PC-3 (cell line): ENCODE measurements around the gene DISC1. TPM values are rescaled to one million over a fixed set of nuclear protein-coding genes. Genes with fewer than 3 reads are reported as not detected.

ENCODE experiments used
- ATAC-seq: fragments of 200-7000 bp; cut with Tn5 transposase; 2 replicates; pipeline ENCODE4 v1.9.1; 2020; ENCODE audit warnings: mild to moderate bottlenecking, moderate library complexity
- BruUV-seq: library from RNA; stranded (reverse); fragments of 400-500 nt; replicated peaks from 2 replicates; lab custom pipeline; 2021; lab: Mats Ljungman, UMichigan
- CTCF ChIA-PET: fragments of 300-600 bp; sonication (Branson Sonifier 250); formaldehyde crosslinking; loops from one replicate; lab custom pipeline; 2022; ENCODE audit warnings: antibody characterized with exemption; lab: Charles Lee
- POLR2A ChIA-PET: fragments of 300-600 bp; sonication (Branson Sonifier 250); formaldehyde crosslinking; loops from one replicate; lab custom pipeline; 2022; ENCODE audit warnings: antibody characterized with exemption; ENCODE audit not compliant: unreplicated experiment; lab: Charles Lee
- DNase-seq: peaks from one replicate; pipeline ENCODE4 v3.0.0-alpha.2; 2015
- H2AFZ ChIP-seq: fragments of 300-600 bp; sonication (generic); 2 replicates; pipeline ENCODE4 v1.6.0; 2016; ENCODE audit warnings: antibody characterized with exemption, low read length
- H3F3A ChIP-seq: fragments of 300-600 bp; sonication (generic); one replicate; pipeline ENCODE4 v1.6.0; 2017; ENCODE audit warnings: antibody characterized with exemption, low read length, control low read depth, mild to moderate bottlenecking; ENCODE audit not compliant: unreplicated experiment
- H3K27ac ChIP-seq: fragments of 300-600 bp; sonication (generic); 2 replicates; pipeline ENCODE4 v1.5.1; 2016; ENCODE audit warnings: mild to moderate bottlenecking, low read length
- H3K27me3 ChIP-seq: fragments of 300-600 bp; sonication (generic); 2 replicates; pipeline ENCODE4 v1.6.1; 2016; ENCODE audit warnings: low read length, mixed read lengths
- H3K36me3 ChIP-seq: fragments of 300-600 bp; sonication (generic); 2 replicates; pipeline ENCODE4 v1.6.1; 2016; ENCODE audit warnings: low read depth, mixed run types, low read length, mixed read lengths
- H3K4me1 ChIP-seq: fragments of 300-600 bp; sonication (generic); 2 replicates; pipeline ENCODE4 v1.5.1; 2016; ENCODE audit warnings: low read length; ENCODE audit not compliant: insufficient read depth
- H3K4me2 ChIP-seq: fragments of 300-600 bp; sonication (generic); 2 replicates; pipeline ENCODE4 v1.6.0; 2016; ENCODE audit warnings: low read length
- H3K4me3 ChIP-seq: fragments of 300-600 bp; sonication (generic); 2 replicates; pipeline ENCODE4 v1.5.1; 2016; ENCODE audit warnings: mild to moderate bottlenecking, low read length, mixed read lengths
- H3K79me2 ChIP-seq: fragments of 300-600 bp; sonication (generic); 2 replicates; pipeline ENCODE4 v1.6.1; 2017; ENCODE audit warnings: low read length, mixed read lengths
- H3K9ac ChIP-seq: fragments of 300-600 bp; sonication (generic); 2 replicates; pipeline ENCODE4 v1.6.0; 2016; ENCODE audit warnings: mild to moderate bottlenecking, low read length
- H3K9me2 ChIP-seq: fragments of 300-600 bp; sonication (generic); replicated peaks from 2 replicates; pipeline ENCODE4 v1.6.1; 2016; ENCODE audit warnings: mixed run types, low read length, mixed read lengths
- H3K9me3 ChIP-seq: fragments of 300-600 bp; sonication (generic); 2 replicates; pipeline ENCODE4 v1.6.1; 2016; ENCODE audit warnings: low read length, mixed read lengths
- H4K20me1 ChIP-seq: fragments of 300-600 bp; sonication (generic); 2 replicates; pipeline ENCODE4 v1.6.1; 2016; ENCODE audit warnings: low read length, mixed read lengths
- EZH2 ChIP-seq: fragments of 300-600 bp; sonication (generic); IDR thresholded peaks from one replicate; pipeline ENCODE4 v1.6.1; 2017; ENCODE audit warnings: antibody characterized with exemption, mild to moderate bottlenecking, low read length; ENCODE audit not compliant: unreplicated experiment
- EZH2phosphoT487 ChIP-seq: fragments of 300-600 bp; sonication (generic); IDR thresholded peaks from 2 replicates; pipeline ENCODE4 v1.6.1; 2018; ENCODE audit warnings: mild to moderate bottlenecking, antibody characterized with exemption, low read length, borderline replicate concordance
- intact Hi-C: fragments of 100-400 bp; cut with micrococcal nuclease; formaldehyde crosslinking; loops from 2 replicates; pipeline ENCODE4 v1.9.0; 2023
- total RNA-seq: library from RNA; depleted of rRNA; stranded (reverse); fragments of >200 nt; gene quantifications from 2 replicates; pipeline ENCODE4 v1.2.3, GENCODE V29; 2014
- TF ChIP-seq, protein P1 (sequence below): fragments of 300-600 bp; sonication (generic); conservative IDR thresholded peaks from 2 replicates; pipeline ENCODE4 v1.5.1; 2017; ENCODE audit warnings: antibody characterized with exemption, low read depth, mild to moderate bottlenecking, low read length

DISC1 gene
- total RNA-seq, 1 experiment from 2014 or later: 3.4 TPM

DNA sequence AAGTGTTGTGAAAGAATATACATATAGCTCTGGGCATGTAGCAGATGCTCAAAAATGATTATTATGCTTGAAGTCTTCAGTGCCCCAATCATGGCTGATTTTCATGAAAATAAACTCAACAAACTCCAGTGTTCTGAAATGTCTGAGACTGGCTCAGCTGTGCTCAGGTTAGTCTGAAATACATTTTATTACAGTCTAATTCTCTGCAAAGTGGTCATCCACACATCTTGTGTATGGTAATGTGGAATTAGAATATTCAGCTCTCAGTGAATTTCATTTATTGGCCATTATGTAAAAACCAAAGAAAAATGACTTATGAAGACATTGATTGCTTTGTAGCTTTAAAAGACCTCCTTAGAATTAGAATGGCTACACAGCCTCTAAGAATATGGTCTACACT, 109.9 kb downstream of the DISC1 start:
- TF ChIP-seq EZH2 (no peak), EZH2phosphoT487 (no peak)
- TF ChIP-seq, protein P1, sequence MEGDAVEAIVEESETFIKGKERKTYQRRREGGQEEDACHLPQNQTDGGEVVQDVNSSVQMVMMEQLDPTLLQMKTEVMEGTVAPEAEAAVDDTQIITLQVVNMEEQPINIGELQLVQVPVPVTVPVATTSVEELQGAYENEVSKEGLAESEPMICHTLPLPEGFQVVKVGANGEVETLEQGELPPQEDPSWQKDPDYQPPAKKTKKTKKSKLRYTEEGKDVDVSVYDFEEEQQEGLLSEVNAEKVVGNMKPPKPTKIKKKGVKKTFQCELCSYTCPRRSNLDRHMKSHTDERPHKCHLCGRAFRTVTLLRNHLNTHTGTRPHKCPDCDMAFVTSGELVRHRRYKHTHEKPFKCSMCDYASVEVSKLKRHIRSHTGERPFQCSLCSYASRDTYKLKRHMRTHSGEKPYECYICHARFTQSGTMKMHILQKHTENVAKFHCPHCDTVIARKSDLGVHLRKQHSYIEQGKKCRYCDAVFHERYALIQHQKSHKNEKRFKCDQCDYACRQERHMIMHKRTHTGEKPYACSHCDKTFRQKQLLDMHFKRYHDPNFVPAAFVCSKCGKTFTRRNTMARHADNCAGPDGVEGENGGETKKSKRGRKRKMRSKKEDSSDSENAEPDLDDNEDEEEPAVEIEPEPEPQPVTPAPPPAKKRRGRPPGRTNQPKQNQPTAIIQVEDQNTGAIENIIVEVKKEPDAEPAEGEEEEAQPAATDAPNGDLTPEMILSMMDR: no peak
- no TSS peak for BruUV-seq

DNA sequence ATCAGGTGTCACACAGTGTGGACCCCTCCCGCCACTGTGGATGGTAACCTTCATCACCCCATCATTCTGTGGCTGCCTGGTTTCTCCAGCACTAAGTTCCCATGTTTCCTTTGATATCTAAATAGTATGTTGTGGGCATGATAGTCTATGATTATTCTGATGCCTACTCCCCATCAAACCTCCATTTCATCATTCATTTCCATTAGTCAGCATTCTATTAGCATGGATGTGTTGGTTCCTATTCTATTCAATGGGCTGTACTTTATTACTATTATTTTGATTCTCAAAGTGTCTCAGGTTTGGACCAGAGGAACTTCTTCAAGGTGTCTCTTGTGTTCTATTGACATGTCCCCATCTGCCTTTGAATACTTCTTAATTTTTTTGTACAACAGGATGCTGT, 112.0 kb downstream of the DISC1 start:
- CTCF ChIA-PET: no interaction called here
- H3K79me2 ChIP-seq: no peaks in the 10 kb centered on the region
- H3K9ac ChIP-seq: no peak overlapping the region
- intact Hi-C loops: no loop called here
- no peaks in the 10 kb centered on the region for H3K9me3 ChIP-seq
- H3K4me1 ChIP-seq: no peaks in the 10 kb centered on the region
- no peak overlapping the region for H3K4me3 ChIP-seq
- H2AFZ ChIP-seq: no peak overlapping the region
- ATAC-seq (no peak), DNase-seq (no peak)
- no peaks in the 10 kb centered on the region for H4K20me1 ChIP-seq
- H3K36me3 ChIP-seq: no peaks in the 10 kb centered on the region
- BruUV-seq: no TSS peak
- no peak overlapping the region for H3K27ac ChIP-seq
- POLR2A ChIA-PET: no interaction called here
- H3F3A ChIP-seq: no peaks in the 10 kb centered on the region
- H3K27me3 ChIP-seq: no peaks in the 10 kb centered on the region
- no peak overlapping the region for H3K4me2 ChIP-seq
- TF ChIP-seq EZH2: no peak
- TF ChIP-seq, protein P1: no peak
- TF ChIP-seq EZH2phosphoT487: no peak
- H3K9me2 ChIP-seq: no peaks in the 10 kb centered on the region

More for the DNA sequence above, 109.9 kb downstream of the DISC1 start:
- ChIA-PET CTCF (no interaction called here), POLR2A (no interaction called here)
- ATAC-seq: no peak
- H3F3A ChIP-seq: no peaks in the 10 kb centered on the region
- H3K9me3 ChIP-seq: no peaks in the 10 kb centered on the region
- H3K36me3 ChIP-seq: no peaks in the 10 kb centered on the region
- no peaks in the 10 kb centered on the region for H4K20me1 ChIP-seq
- no peak overlapping the region for H3K4me2 ChIP-seq
- no peak overlapping the region for H3K4me3 ChIP-seq
- DNase-seq: no peak
- H3K27me3 ChIP-seq: no peaks in the 10 kb centered on the region
- peaks cover 4% of the 10 kb centered on the region; the same call in 1 of the 2 replicates for H3K9me2 ChIP-seq
- H3K79me2 ChIP-seq: no peaks in the 10 kb centered on the region
- intact Hi-C loops: no loop called here
- H3K9ac ChIP-seq: no peak overlapping the region
- H3K4me1 ChIP-seq: no peaks in the 10 kb centered on the region
- H2AFZ ChIP-seq: no peak overlapping the region
- H3K27ac ChIP-seq: no peak overlapping the region

DNA sequence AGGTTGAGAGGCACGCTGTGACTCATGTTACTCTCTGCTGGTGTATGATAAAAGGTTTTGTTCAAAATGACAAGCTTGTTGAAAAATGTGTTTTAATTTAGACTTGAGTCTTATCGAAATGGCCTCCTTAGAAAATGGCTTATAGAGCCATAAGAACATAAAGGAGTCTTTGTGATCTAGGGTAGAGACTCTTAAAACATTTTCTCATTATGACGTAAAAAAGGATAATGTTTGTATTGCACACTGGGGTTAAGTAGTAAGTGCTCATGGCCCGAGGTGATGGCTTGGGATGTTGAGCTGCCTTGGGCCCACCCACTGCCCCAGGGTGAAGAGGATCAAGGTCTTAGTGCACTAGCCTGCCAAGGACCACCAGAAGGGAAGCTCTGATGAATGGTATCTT, 117.4 kb downstream of the DISC1 start:
- H3K9me3 ChIP-seq: no peaks in the 10 kb centered on the region
- H4K20me1 ChIP-seq: no peaks in the 10 kb centered on the region
- H3K4me3 ChIP-seq: no peak overlapping the region
- no peak overlapping the region for H3K4me2 ChIP-seq
- no peaks in the 10 kb centered on the region for H3K79me2 ChIP-seq
- POLR2A ChIA-PET: no interaction called here
- H3K4me1 ChIP-seq: no peaks in the 10 kb centered on the region
- TF ChIP-seq EZH2phosphoT487 (no peak), EZH2 (no peak)
- TF ChIP-seq, protein P1: no peak
- H3K9me2 ChIP-seq: no peaks in the 10 kb centered on the region
- intact Hi-C loops: no loop called here
- H3K27ac ChIP-seq: no peak overlapping the region
- ATAC-seq (no peak), DNase-seq (peak; percentile 40)
- H3F3A ChIP-seq: no peaks in the 10 kb centered on the region
- no peaks in the 10 kb centered on the region for H3K27me3 ChIP-seq
- H3K36me3 ChIP-seq: no peaks in the 10 kb centered on the region
- CTCF ChIA-PET: no interaction called here
- no peak overlapping the region for H3K9ac ChIP-seq
- no peak overlapping the region for H2AFZ ChIP-seq
- BruUV-seq: no TSS peak
